NT2/D1 (cell line): Measurements from ENCODE around the gene ARSG.

ENCODE experiments used
- DNase-seq: peaks from one replicate; pipeline ENCODE4 v3.0.0-alpha.2; 2011; ENCODE audit warnings: low read depth, low spot score
- H3K27me3 ChIP-seq: 2 replicates; pipeline ENCODE4 v1.6.0; 2011; ENCODE audit warnings: mild to moderate bottlenecking; ENCODE audit not compliant: insufficient read length, insufficient read depth
- H3K36me3 ChIP-seq: 2 replicates; pipeline ENCODE4 v1.6.1; 2011; ENCODE audit warnings: mild to moderate bottlenecking, low read length, mixed read lengths; ENCODE audit not compliant: insufficient read depth, insufficient read length
- H3K4me1 ChIP-seq: 2 replicates; pipeline ENCODE4 v1.5.1; 2011; ENCODE audit not compliant: insufficient read depth, insufficient read length
- H3K4me3 ChIP-seq: 2 replicates; pipeline ENCODE4 v1.5.1; 2011; ENCODE audit warnings: low read depth; ENCODE audit not compliant: insufficient read length
- H3K9ac ChIP-seq: 2 replicates; pipeline ENCODE4 v1.6.0; 2011; ENCODE audit warnings: low read depth; ENCODE audit not compliant: insufficient read length
- H3K9me3 ChIP-seq: 2 replicates; pipeline ENCODE4 v1.5.1; 2011; ENCODE audit warnings: mild to moderate bottlenecking, low read length; ENCODE audit not compliant: insufficient read depth
- SUZ12 ChIP-seq: IDR thresholded peaks from 2 replicates; pipeline ENCODE4 v1.6.1; 2011; ENCODE audit not compliant: insufficient read length, insufficient read depth; ENCODE audit errors: extremely low read depth
- YY1 ChIP-seq: IDR thresholded peaks from 2 replicates; pipeline ENCODE4 v1.6.1; 2011; ENCODE audit not compliant: insufficient read length, insufficient read depth
- ZNF274 ChIP-seq: IDR thresholded peaks from 2 replicates; pipeline ENCODE4 v1.6.1; 2011; ENCODE audit warnings: mild to moderate bottlenecking, low read depth, low read length

Gene ARSG

GRCh38 chr17:68290268-68290954 lies 884 bp upstream of the ARSG start:
- Histone ChIP-seq H3K9me3 (no peaks in the 10 kb centered on the region), H3K4me1 (peaks cover 14% of the 10 kb centered on the region), H3K27me3 (peaks cover 27% of the 10 kb centered on the region), H3K9ac (peak overlapping the region; percentile 68), H3K4me3 (peak overlapping the region; percentile 54), H3K36me3 (no peaks in the 10 kb centered on the region)
- TF ChIP-seq YY1: no peak
- TF ChIP-seq SUZ12: no peak
- TF ChIP-seq ZNF274: no peak
- no peak for DNase-seq

GRCh38 chr17:68291836-68292688 lies 767 bp downstream of the ARSG start:
- Histone ChIP-seq H3K9ac (peak overlapping the region; percentile 84), H3K4me1 (peaks cover 18% of the 10 kb centered on the region)
- DNase-seq: no peak

GRCh38 chr17:68292689-68293040 lies 1.4 kb downstream of the ARSG start:
- Histone ChIP-seq H3K4me3 (peak overlapping the region; percentile 72), H3K9me3 (no peaks in the 10 kb centered on the region), H3K4me1 (peaks cover 18% of the 10 kb centered on the region), H3K9ac (peak overlapping the region; percentile 73), H3K36me3 (no peaks in the 10 kb centered on the region), H3K27me3 (peaks cover 27% of the 10 kb centered on the region)
- no peak for DNase-seq
- no peak for TF ChIP-seq YY1
- TF ChIP-seq ZNF274: no peak
- TF ChIP-seq SUZ12: no peak

More at GRCh38 chr17:68291836-68292688, 767 bp downstream of the ARSG start:
- Histone ChIP-seq H3K27me3 (peaks cover 27% of the 10 kb centered on the region), H3K36me3 (no peaks in the 10 kb centered on the region), H3K4me3 (peak overlapping the region; percentile 72), H3K9me3 (no peaks in the 10 kb centered on the region)
- TF ChIP-seq YY1 (no peak), ZNF274 (no peak), SUZ12 (no peak)

- peak overlapping the region; percentile 11 for H3K9ac ChIP-seq
- no peak for DNase-seq
- H3K4me1 ChIP-seq: peaks cover 18% of the 10 kb centered on the region
- H3K27me3 ChIP-seq: peaks cover 24% of the 10 kb centered on the region
- H3K36me3 ChIP-seq: no peaks in the 10 kb centered on the region
- no peaks in the 10 kb centered on the region for H3K9me3 ChIP-seq
- TF ChIP-seq YY1: no peak
- no peak for TF ChIP-seq SUZ12
- TF ChIP-seq ZNF274: no peak
- H3K4me3 ChIP-seq: no peak overlapping the region
Observed at GRCh38 chr17:68293490-68294195, 2.3 kb downstream of the ARSG start.

- Histone ChIP-seq H3K4me3 (no peak overlapping the region), H3K4me1 (peaks cover 18% of the 10 kb centered on the region)
Observed at GRCh38 chr17:68294196-68294555, 2.9 kb downstream of the ARSG start.

GRCh38 chr17:68294617-68295016 lies 3.3 kb downstream of the ARSG start:
- H3K9ac ChIP-seq: no peak overlapping the region
- no peaks in the 10 kb centered on the region for H3K9me3 ChIP-seq
- DNase-seq: no peak
- TF ChIP-seq YY1: no peak
- no peak for TF ChIP-seq SUZ12
- TF ChIP-seq ZNF274: no peak
- H3K36me3 ChIP-seq: no peaks in the 10 kb centered on the region
- peaks cover 14% of the 10 kb centered on the region for H3K27me3 ChIP-seq
- H3K4me1 ChIP-seq: peaks cover 18% of the 10 kb centered on the region
- H3K4me3 ChIP-seq: no peak overlapping the region

More at GRCh38 chr17:68294196-68294555, 2.9 kb downstream of the ARSG start:
- Histone ChIP-seq H3K36me3 (no peaks in the 10 kb centered on the region), H3K27me3 (peaks cover 18% of the 10 kb centered on the region), H3K9me3 (no peaks in the 10 kb centered on the region), H3K9ac (no peak overlapping the region)
- DNase-seq: no peak
- no peak for TF ChIP-seq ZNF274
- TF ChIP-seq SUZ12: no peak
- no peak for TF ChIP-seq YY1

GRCh38 chr17:68295086-68295485 lies 3.8 kb downstream of the ARSG start:
- Histone ChIP-seq H3K4me1 (peaks cover 18% of the 10 kb centered on the region), H3K4me3 (no peak overlapping the region), H3K27me3 (peaks cover 9% of the 10 kb centered on the region), H3K9me3 (no peaks in the 10 kb centered on the region), H3K36me3 (no peaks in the 10 kb centered on the region), H3K9ac (no peak overlapping the region)
- TF ChIP-seq SUZ12: no peak
- TF ChIP-seq YY1: no peak
- no peak for TF ChIP-seq ZNF274
- no peak for DNase-seq
